ENCODE data around the gene FBN1. TPM values are rescaled to one million over a fixed set of nuclear protein-coding genes. Genes with fewer than 3 reads are reported as not detected.
A peak's percentile ranks its signal among the peaks of the same experiment; 100 is the strongest.

The FBN1 gene
- total RNA-seq, 1 donor from 2014 or later: 1,183 TPM

DNA sequence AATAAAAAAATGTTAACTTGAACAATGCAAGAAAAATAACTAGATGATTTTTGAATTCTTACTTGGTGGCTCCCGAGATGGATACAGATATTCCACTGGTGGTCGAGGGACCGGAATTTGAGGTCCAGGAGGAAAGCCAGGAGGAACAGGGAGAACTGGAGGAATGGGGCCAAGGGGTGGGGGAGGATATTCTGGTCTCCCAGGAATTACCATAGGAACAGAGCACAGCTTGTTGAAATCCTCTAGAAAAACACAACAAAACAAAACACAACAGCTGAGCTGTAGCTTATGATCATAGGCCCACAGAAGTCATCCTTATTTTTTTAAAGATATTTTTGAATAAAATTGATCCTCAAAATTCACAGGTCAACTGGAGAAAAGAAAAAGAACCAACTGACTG lies 129.4 kb downstream of the FBN1 start:
- Mint-ChIP-seq H3K4me3 (ENCODE audit: unreplicated experiment) (no peak overlapping the region), H3K27ac (ENCODE audit: unreplicated experiment) (peak overlapping the region; percentile 55), H3K9me3 (ENCODE audit: low read depth) (no peaks in the 10 kb centered on the region), H3K36me3 (ENCODE audit: low read depth) (peaks cover 74% of the 10 kb centered on the region), H3K27me3 (ENCODE audit: low read depth) (no peaks in the 10 kb centered on the region), H3K4me1 (ENCODE audit: low read depth) (peaks cover 47% of the 10 kb centered on the region)
- TF ChIP-seq, protein P1, sequence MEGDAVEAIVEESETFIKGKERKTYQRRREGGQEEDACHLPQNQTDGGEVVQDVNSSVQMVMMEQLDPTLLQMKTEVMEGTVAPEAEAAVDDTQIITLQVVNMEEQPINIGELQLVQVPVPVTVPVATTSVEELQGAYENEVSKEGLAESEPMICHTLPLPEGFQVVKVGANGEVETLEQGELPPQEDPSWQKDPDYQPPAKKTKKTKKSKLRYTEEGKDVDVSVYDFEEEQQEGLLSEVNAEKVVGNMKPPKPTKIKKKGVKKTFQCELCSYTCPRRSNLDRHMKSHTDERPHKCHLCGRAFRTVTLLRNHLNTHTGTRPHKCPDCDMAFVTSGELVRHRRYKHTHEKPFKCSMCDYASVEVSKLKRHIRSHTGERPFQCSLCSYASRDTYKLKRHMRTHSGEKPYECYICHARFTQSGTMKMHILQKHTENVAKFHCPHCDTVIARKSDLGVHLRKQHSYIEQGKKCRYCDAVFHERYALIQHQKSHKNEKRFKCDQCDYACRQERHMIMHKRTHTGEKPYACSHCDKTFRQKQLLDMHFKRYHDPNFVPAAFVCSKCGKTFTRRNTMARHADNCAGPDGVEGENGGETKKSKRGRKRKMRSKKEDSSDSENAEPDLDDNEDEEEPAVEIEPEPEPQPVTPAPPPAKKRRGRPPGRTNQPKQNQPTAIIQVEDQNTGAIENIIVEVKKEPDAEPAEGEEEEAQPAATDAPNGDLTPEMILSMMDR (IDR thresholded peaks at IDR 0.05): no peak
- no peak for DNase-seq (ENCODE audit: low spot score)

DNA sequence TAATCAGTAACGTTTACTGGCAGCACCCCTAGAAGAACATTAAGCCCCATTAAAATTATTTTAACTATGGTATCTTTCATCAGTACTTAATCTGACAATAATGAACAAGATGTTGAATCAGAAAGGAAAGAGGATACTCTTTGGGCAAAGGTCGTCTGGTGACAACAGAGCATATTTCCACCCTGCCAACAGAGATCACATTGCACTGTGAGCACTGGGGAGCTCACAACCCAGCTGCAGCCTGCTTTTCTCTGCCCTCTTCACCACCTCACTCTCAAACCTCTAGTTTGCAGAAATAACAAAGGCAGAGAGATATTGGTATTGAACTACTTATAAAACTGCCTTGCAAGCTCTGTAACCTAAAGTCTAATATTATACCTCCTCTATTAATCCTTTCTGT lies 130.0 kb downstream of the FBN1 start:
- Mint-ChIP-seq H3K9me3 (ENCODE audit: low read depth) (no peaks in the 10 kb centered on the region), H3K4me3 (ENCODE audit: unreplicated experiment) (no peak overlapping the region), H3K4me1 (ENCODE audit: low read depth) (peaks cover 47% of the 10 kb centered on the region), H3K27me3 (ENCODE audit: low read depth) (no peaks in the 10 kb centered on the region), H3K36me3 (ENCODE audit: low read depth) (peaks cover 73% of the 10 kb centered on the region), H3K27ac (ENCODE audit: unreplicated experiment) (peak overlapping the region; percentile 55)
- TF ChIP-seq, protein P1 (IDR thresholded peaks at IDR 0.05): no peak
- no peak for DNase-seq (ENCODE audit: low spot score)

DNA sequence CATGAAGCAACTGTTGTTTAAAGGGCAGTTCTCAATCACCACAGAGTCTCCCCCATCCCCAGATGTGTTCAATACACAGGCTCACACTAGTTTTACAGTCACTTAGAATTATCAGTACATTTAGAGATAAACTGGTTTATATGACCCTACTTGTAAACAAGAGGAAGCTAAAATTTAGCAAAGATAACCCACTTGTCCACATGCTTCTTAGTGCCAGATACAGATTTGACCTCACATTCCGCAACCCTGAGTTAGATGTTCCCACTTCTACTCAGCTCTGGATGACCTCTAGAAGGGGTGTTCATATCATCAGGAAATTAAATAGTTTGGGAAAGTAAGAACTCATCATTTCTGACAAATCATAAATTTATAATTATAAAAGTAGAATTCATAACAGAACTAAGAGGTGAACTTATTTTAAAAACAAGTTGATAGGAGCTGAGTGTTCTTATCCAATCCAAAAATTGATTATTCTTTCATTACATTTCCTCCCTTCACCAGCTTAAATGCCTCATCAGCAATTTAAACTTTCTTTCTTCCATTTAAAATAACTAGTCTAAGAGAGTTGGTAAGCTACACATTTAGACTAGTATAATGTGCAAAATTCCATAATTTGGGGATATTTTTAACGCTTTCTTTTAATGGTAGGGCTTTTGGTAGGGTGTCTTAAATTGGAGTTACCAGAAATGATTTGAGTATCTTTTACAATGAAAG lies 131.2 kb downstream of the FBN1 start:
- DNase-seq (ENCODE audit: low spot score): no peak
- Mint-ChIP-seq H3K27ac (ENCODE audit: unreplicated experiment) (peak overlapping the region; percentile 18), H3K4me1 (ENCODE audit: low read depth) (peaks cover 46% of the 10 kb centered on the region), H3K36me3 (ENCODE audit: low read depth) (peaks cover 70% of the 10 kb centered on the region), H3K9me3 (ENCODE audit: low read depth) (no peaks in the 10 kb centered on the region), H3K27me3 (ENCODE audit: low read depth) (no peaks in the 10 kb centered on the region), H3K4me3 (ENCODE audit: unreplicated experiment) (no peak overlapping the region)
- TF ChIP-seq, protein P1 (IDR thresholded peaks at IDR 0.05): no peak

DNA sequence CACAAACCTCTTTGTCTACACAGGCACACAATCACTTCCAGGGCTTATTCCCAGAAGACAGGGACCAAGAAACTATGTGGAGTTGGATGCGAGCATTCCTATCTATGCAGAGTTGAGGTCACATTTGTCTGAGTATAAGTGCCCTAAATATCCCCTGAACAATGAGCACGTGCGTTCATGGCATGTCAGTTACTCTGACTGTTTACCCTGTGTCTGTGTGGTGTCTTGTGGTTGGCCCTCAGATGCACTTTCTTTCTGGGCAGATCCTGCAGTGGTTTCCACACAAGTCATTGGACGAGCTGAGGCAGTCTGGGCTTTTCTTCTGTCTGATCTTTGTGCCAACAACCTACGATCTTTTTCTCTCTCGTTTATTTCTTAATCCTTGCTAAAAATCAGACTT lies 134.5 kb downstream of the FBN1 start:
- TF ChIP-seq, protein P1 (IDR thresholded peaks at IDR 0.05): no peak
- DNase-seq (ENCODE audit: low spot score): no peak
- Mint-ChIP-seq H3K27ac (ENCODE audit: unreplicated experiment) (peak overlapping the region; percentile 81), H3K4me3 (ENCODE audit: unreplicated experiment) (no peak overlapping the region), H3K27me3 (ENCODE audit: low read depth) (no peaks in the 10 kb centered on the region), H3K36me3 (ENCODE audit: low read depth) (peaks cover 70% of the 10 kb centered on the region), H3K4me1 (ENCODE audit: low read depth) (peaks cover 43% of the 10 kb centered on the region), H3K9me3 (ENCODE audit: low read depth) (no peaks in the 10 kb centered on the region)

DNA sequence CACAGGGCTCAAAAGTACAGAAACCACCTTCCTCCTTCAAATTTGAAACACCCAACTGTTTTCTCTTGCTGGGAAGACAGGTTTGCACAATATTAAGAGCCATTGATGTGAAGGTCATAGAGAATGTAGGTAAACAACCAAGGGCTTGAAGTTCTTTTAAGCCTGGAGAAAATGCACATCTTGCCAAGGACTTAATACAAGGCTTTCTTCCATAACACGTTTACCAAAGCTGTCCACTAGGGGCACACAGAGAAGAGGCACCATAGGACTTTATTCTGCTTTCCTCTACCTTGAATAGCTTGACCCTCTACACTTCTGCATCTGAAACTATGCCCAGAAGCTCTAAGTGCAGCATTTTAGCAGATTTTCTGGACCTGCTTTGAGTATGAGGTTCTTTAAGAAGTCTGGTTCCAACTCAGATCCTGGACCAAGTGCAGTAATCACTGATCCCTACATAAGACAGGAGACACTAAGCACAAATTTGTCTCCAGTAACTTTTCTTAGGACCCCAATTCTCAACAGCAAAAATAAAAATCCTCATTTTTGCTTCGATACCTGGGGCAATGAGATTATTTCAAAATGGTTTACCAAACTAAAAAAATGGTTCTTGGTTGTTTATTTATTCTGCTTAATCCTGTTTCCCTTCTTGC lies 138.0 kb downstream of the FBN1 start:
- Mint-ChIP-seq H3K27ac (ENCODE audit: unreplicated experiment) (peak overlapping the region; percentile 9), H3K4me3 (ENCODE audit: unreplicated experiment) (no peak overlapping the region), H3K9me3 (ENCODE audit: low read depth) (no peaks in the 10 kb centered on the region), H3K36me3 (ENCODE audit: low read depth) (peaks cover 67% of the 10 kb centered on the region), H3K4me1 (ENCODE audit: low read depth) (peaks cover 25% of the 10 kb centered on the region), H3K27me3 (ENCODE audit: low read depth) (no peaks in the 10 kb centered on the region)
- TF ChIP-seq, protein P1 (IDR thresholded peaks at IDR 0.05): peak; percentile 80
- DNase-seq (ENCODE audit: low spot score): no peak

All from chondrocyte (in vitro differentiated cells).